DOHH2 (cell line): Measurements from ENCODE around the gene TTC28.

ENCODE experiments used
- H3F3A ChIP-seq: fragments of 200-600 bp; sonication (generic), shearing (Covaris generic); 2 replicates; pipeline ENCODE4 v1.6.0; 2016; ENCODE audit warnings: antibody characterized with exemption, mild to moderate bottlenecking; ENCODE audit not compliant: control insufficient read depth, insufficient read depth
- H3K27ac ChIP-seq: fragments of 200-600 bp; sonication (generic); 2 replicates; pipeline ENCODE4 v1.5.1; 2014; ENCODE audit warnings: low read depth, mild to moderate bottlenecking, low read length, moderate library complexity
- H3K27me3 ChIP-seq: fragments of 200-600 bp; sonication (generic); 2 replicates; pipeline ENCODE4 v1.6.1; 2014; ENCODE audit warnings: mild to moderate bottlenecking, low read length, mixed read lengths; ENCODE audit not compliant: control insufficient read depth
- H3K36me3 ChIP-seq: fragments of 200-600 bp; sonication (generic); 2 replicates; pipeline ENCODE4 v1.6.1; 2014; ENCODE audit warnings: mild to moderate bottlenecking, low read length, moderate library complexity, mixed read lengths; ENCODE audit not compliant: control insufficient read depth
- H3K4me1 ChIP-seq: fragments of 200-600 bp; sonication (generic); 2 replicates; pipeline ENCODE4 v1.6.1; 2014; ENCODE audit warnings: mild to moderate bottlenecking, low read length, mixed read lengths; ENCODE audit not compliant: control insufficient read depth
- H3K4me2 ChIP-seq: fragments of 200-600 bp; sonication (generic); 2 replicates; pipeline ENCODE4 v1.6.0; 2014; ENCODE audit warnings: mild to moderate bottlenecking, low read length, moderate library complexity
- H3K4me3 ChIP-seq: fragments of 200-600 bp; sonication (generic); 2 replicates; pipeline ENCODE4 v1.5.1; 2014; ENCODE audit warnings: mild to moderate bottlenecking, low read length, mixed read lengths
- H3K79me2 ChIP-seq: fragments of 200-600 bp; sonication (generic); 2 replicates; pipeline ENCODE4 v1.6.1; 2014; ENCODE audit warnings: mild to moderate bottlenecking, low read length, mixed read lengths; ENCODE audit not compliant: control insufficient read depth
- H3K9me2 ChIP-seq: fragments of 200-600 bp; sonication (generic); replicated peaks from 2 replicates; pipeline ENCODE4 v1.6.1; 2014; ENCODE audit warnings: mild to moderate bottlenecking, low read length, mixed read lengths; ENCODE audit not compliant: control insufficient read depth
- H3K9me3 ChIP-seq: fragments of 200-600 bp; sonication (generic); 2 replicates; pipeline ENCODE4 v1.6.1; 2014; ENCODE audit warnings: antibody characterized with exemption, low read length, mixed read lengths; ENCODE audit not compliant: control insufficient read depth, insufficient read depth
- H4K20me1 ChIP-seq: fragments of 200-600 bp; sonication (generic); 2 replicates; pipeline ENCODE4 v1.6.0; 2014; ENCODE audit warnings: low read depth, mild to moderate bottlenecking, antibody characterized with exemption, low read length, moderate library complexity; ENCODE audit not compliant: control insufficient read depth, insufficient read depth
- EZH2phosphoT487 ChIP-seq: fragments of 200-600 bp; sonication (generic); IDR thresholded peaks from 2 replicates; pipeline ENCODE4 v1.6.1; 2017; ENCODE audit warnings: borderline replicate concordance, mild to moderate bottlenecking, antibody characterized with exemption, low read length, moderate library complexity, mixed read lengths
- TF ChIP-seq, protein P1 (sequence below): fragments of 200-600 bp; sonication (generic); IDR thresholded peaks from one replicate; pipeline ENCODE4 v1.5.1; 2014; ENCODE audit warnings: antibody characterized with exemption, mild to moderate bottlenecking, low read depth, low read length; ENCODE audit not compliant: poor library complexity, severe bottlenecking

TTC28 gene

DNA sequence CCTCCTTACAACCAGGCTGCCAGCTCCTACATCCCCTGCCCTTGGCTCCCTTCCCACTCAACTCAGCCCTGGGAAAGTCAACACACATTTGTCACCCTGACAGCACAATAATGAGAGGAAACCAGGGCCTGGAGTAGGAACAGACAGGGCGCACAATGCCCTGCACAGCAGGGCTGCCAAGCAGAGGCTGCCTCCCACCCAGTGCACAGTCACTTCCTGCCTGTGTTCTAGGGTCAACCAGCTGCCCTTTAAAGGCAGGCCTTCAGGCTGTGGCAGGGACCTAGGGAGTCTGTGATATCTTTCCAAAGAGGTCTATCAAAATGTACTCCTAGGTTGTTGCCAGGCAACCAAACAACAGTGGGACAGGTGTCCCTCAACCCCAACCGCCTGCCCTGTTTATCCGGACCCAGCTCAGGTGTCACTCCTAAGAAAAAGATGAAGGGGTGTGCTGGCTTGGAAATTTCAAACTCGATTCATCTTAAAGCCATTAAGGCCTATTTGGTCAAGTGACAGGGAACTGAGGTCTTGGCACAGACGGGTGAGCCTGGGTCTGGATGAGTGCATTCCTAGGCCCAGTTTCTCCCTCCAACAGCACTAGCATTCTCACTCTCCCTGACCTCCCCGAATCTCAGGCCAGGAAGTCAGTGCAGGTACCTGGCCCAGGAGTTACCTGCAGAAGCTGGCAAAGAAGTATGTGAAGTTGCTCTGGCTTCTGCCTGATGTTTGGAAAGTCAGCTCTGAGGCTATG lies 650.3 kb downstream of the TTC28 start:
- no peaks in the 10 kb centered on the region for H4K20me1 ChIP-seq
- H3K27ac ChIP-seq: no peak overlapping the region
- H3K27me3 ChIP-seq: no peaks in the 10 kb centered on the region
- TF ChIP-seq EZH2phosphoT487: no peak
- TF ChIP-seq, protein P1, sequence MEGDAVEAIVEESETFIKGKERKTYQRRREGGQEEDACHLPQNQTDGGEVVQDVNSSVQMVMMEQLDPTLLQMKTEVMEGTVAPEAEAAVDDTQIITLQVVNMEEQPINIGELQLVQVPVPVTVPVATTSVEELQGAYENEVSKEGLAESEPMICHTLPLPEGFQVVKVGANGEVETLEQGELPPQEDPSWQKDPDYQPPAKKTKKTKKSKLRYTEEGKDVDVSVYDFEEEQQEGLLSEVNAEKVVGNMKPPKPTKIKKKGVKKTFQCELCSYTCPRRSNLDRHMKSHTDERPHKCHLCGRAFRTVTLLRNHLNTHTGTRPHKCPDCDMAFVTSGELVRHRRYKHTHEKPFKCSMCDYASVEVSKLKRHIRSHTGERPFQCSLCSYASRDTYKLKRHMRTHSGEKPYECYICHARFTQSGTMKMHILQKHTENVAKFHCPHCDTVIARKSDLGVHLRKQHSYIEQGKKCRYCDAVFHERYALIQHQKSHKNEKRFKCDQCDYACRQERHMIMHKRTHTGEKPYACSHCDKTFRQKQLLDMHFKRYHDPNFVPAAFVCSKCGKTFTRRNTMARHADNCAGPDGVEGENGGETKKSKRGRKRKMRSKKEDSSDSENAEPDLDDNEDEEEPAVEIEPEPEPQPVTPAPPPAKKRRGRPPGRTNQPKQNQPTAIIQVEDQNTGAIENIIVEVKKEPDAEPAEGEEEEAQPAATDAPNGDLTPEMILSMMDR: no peak
- H3K4me1 ChIP-seq: no peaks in the 10 kb centered on the region
- no peaks in the 10 kb centered on the region for H3K9me3 ChIP-seq
- no peaks in the 10 kb centered on the region for H3K79me2 ChIP-seq
- H3K9me2 ChIP-seq: no peaks in the 10 kb centered on the region
- H3F3A ChIP-seq: no peaks in the 10 kb centered on the region
- no peak overlapping the region for H3K4me3 ChIP-seq
- no peaks in the 10 kb centered on the region for H3K36me3 ChIP-seq
- no peak overlapping the region for H3K4me2 ChIP-seq

DNA sequence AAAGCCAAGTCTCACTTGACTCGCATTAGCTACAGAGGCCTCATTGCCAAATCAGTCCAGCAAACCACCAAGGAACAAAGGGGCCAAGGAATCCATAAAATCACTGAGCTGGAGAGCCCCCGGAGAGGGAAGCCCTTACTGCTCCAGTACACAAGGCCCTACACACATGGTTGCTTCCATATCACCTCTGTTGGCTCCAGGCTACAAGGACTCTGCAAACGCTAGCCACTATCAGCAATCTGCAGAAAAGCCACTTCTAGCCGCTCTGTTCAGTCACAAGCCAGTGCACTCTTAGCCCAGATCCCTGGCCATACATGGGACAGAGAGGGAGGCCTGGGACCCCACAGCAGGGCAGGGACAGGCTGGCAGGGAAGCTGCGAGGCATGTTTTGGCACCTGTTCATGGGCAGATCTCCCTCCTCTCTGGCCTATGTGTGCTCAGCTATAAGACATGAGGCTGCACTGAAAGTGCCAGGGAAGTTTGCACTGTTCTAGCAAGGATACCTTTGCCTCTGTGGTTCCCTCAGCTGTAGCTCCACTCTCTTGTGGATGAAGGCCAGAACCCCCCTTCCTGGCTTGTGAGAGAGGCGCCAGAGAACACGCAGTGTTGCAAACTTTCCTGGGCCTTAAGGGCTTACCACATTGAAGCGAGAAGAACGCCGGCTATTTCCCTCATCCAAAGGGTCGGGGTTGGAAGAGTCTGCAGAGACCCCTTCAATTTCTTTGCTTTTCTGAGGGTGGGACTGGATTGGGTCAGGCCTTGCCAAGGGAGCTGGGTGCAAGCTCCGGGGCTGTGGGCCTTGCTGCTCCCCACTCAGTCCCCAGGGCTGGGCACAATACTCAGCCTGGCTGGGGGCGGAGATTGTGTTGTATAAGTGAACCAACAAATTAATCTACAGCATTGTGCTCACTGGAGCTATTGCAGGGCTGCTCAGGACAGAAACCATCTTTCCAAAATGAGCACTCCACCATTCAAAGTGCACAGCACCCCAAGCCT lies 651.9 kb downstream of the TTC28 start:
- Histone ChIP-seq H3K4me2 (no peak overlapping the region), H3K9me3 (no peaks in the 10 kb centered on the region), H4K20me1 (no peaks in the 10 kb centered on the region), H3F3A (no peaks in the 10 kb centered on the region), H3K9me2 (no peaks in the 10 kb centered on the region), H3K79me2 (no peaks in the 10 kb centered on the region), H3K27ac (no peak overlapping the region), H3K4me1 (no peaks in the 10 kb centered on the region), H3K36me3 (no peaks in the 10 kb centered on the region), H3K27me3 (no peaks in the 10 kb centered on the region), H3K4me3 (no peak overlapping the region)
- TF ChIP-seq, protein P1: no peak
- TF ChIP-seq EZH2phosphoT487: no peak

DNA sequence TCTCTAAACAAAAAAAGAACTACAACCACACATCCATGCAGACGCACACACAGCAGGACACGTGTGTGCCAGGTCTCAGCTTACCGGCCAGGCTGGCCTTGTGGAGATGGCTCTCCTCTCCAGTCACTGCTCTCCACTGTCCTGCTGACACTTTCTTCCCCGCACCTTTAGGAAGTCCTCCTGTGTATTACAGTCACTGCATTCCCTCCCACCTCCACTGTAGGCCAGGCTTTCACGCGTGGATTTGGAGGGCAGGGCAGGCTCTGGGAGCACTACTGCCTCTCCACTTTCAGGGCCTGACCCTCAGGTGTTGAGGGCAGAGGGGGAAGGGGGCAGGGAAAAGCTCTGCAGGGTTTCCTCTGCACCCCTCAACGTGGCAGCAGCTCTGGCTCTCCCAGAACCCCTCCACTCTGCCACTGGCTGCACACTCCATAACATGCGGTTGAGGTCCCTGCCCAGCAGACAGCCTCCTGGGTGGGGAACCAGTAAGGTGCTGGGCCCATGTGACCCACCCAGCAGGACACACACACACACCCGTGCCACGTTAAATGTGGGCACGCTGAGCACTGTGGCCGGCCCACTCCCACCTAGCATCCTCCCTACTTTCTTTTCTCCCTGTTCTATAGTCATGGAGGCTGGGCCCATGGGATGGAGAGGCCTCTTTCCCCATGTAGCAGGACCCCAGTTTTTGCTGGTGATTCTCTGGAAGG lies 653.6 kb downstream of the TTC28 start:
- no peak overlapping the region for H3K27ac ChIP-seq

More for the DNA sequence above, 653.6 kb downstream of the TTC28 start:
- Histone ChIP-seq H3F3A (no peaks in the 10 kb centered on the region), H3K4me1 (no peaks in the 10 kb centered on the region), H3K9me2 (no peaks in the 10 kb centered on the region), H3K9me3 (no peaks in the 10 kb centered on the region), H3K79me2 (no peaks in the 10 kb centered on the region), H3K4me3 (no peak overlapping the region), H4K20me1 (no peaks in the 10 kb centered on the region), H3K27me3 (no peaks in the 10 kb centered on the region), H3K4me2 (no peak overlapping the region), H3K36me3 (no peaks in the 10 kb centered on the region)
- no peak for TF ChIP-seq EZH2phosphoT487
